Thyroid gland (tissue), 4 donors: ENCODE measurements around the gene KRTAP9-3.

Source experiments
- CTCF ChIP-seq, 6 experiments: fragments of 200-600 bp in 3 of 6; fragments of 450-650 bp in 3 of 6; sonication (generic) in 3 of 6; IDR thresholded peaks; one replicate each; pipeline ENCODE4 v1.5.1; 2016 to 2019; ENCODE audit warnings: antibody characterized with exemption in 6 of 6, mild to moderate bottlenecking in 2 of 6, inconsistent platforms in 1 of 6, moderate library complexity in 1 of 6
- POLR2A ChIP-seq, 2 donors: fragments of 450-650 bp; IDR thresholded peaks; one replicate each; pipeline ENCODE4 v1.6.1; 2017; ENCODE audit warnings: antibody characterized with exemption in 2 of 2, mild to moderate bottlenecking in 2 of 2, moderate library complexity in 1 of 2

GRCh38 chr17:41185001-41185400 is 47.2 kb upstream of the KRTAP9-3 start:
- TF ChIP-seq CTCF (IDR thresholded peaks at IDR 0.05), result no peak
- no peak for TF ChIP-seq POLR2A (IDR thresholded peaks at IDR 0.05)
